Esophagus squamous epithelium (tissue), 4 donors: ENCODE results near the gene ESPNL.

Experiments used
- CTCF ChIP-seq, 6 experiments: fragments of 450-650 bp in 4 of 6; fragments of 200-600 bp in 2 of 6; sonication (generic) in 2 of 6; IDR thresholded peaks; one replicate each; pipeline ENCODE4 v1.5.1; 2016 to 2019; ENCODE audit warnings: antibody characterized with exemption in 6 of 6, mild to moderate bottlenecking in 4 of 6, moderate library complexity in 4 of 6
- POLR2A ChIP-seq, 4 donors: fragments of 450-650 bp; IDR thresholded peaks; one replicate each; pipeline ENCODE4 v1.6.1; 2017; ENCODE audit warnings: antibody characterized with exemption in 4 of 4, mild to moderate bottlenecking in 4 of 4, moderate library complexity in 3 of 4

- no peak for TF ChIP-seq POLR2A (IDR thresholded peaks at IDR 0.05)
- no peak for TF ChIP-seq CTCF (IDR thresholded peaks at IDR 0.05)
These were observed 49.9 kb downstream of the ESPNL start for GRCh38 chr2:238149841-238150572.
